CD8-positive, alpha-beta memory T cell (primary cell): Measurements from ENCODE around the gene TPH2. TPM values are rescaled to one million over a fixed set of nuclear protein-coding genes. Genes with fewer than 3 reads are reported as not detected.
A peak's percentile ranks its signal among the peaks of the same experiment; 100 is the strongest.

ENCODE experiments used
- CTCF ChIA-PET: fragments of 350-600 bp; sonication (Branson Sonifier 250); formaldehyde crosslinking; loops from one replicate; lab custom pipeline; 2021; ENCODE audit warnings: antibody characterized with exemption; lab: Charles Lee
- POLR2A ChIA-PET: fragments of 350-600 bp; sonication (Branson Sonifier 250); formaldehyde crosslinking; loops from one replicate; lab custom pipeline; 2021; ENCODE audit warnings: antibody characterized with exemption; lab: Charles Lee
- DNase-seq, 5 donors: peaks; one replicate each; pipeline versions ENCODE4 v3.0.0 to v3.0.0-alpha.2; 2020 to 2022; ENCODE audit warnings: mixed read lengths in 1 of 5
- H3K27ac ChIP-seq: one replicate; pipeline ENCODE4 v1.7.0; 2013; ENCODE audit warnings: low read depth, mild to moderate bottlenecking, low read length, moderate library complexity
- H3K27me3 ChIP-seq: 2 replicates; pipeline ENCODE4 v1.7.0; 2013; ENCODE audit warnings: low read length, mild to moderate bottlenecking; ENCODE audit not compliant: insufficient read depth, poor library complexity, severe bottlenecking
- H3K36me3 ChIP-seq: 2 replicates; pipeline ENCODE4 v1.7.0; 2013; ENCODE audit warnings: mild to moderate bottlenecking, low read length, moderate library complexity; ENCODE audit not compliant: insufficient read depth
- H3K4me1 ChIP-seq: 2 replicates; pipeline ENCODE4 v1.7.0; 2013; ENCODE audit warnings: mild to moderate bottlenecking, low read length, moderate library complexity; ENCODE audit not compliant: insufficient read depth
- H3K4me3 ChIP-seq: 2 replicates; pipeline ENCODE4 v1.7.0; 2013; ENCODE audit warnings: mild to moderate bottlenecking, low read length
- H3K9me3 ChIP-seq: 2 replicates; pipeline ENCODE4 v1.7.0; 2013; ENCODE audit warnings: mild to moderate bottlenecking, low read length
- H3K27ac Mint-ChIP-seq, 8 donors: one replicate each; pipeline ENCODE4 v1.8.0; 2020 to 2021; ENCODE audit warnings: mixed read lengths in 8 of 8, mild to moderate bottlenecking in 6 of 8, inconsistent platforms in 3 of 8, moderate library complexity in 3 of 8
- H3K27me3 Mint-ChIP-seq, 2 donors: one replicate each; pipeline ENCODE4 v1.8.0; 2020 to 2021; ENCODE audit warnings: mixed read lengths in 2 of 2, mild to moderate bottlenecking in 1 of 2, moderate library complexity in 1 of 2
- H3K36me3 Mint-ChIP-seq, 3 donors: one replicate each; pipeline ENCODE4 v1.8.0; 2020 to 2021; ENCODE audit warnings: mixed read lengths in 3 of 3, inconsistent platforms in 1 of 3, mild to moderate bottlenecking in 1 of 3
- H3K4me1 Mint-ChIP-seq, 3 donors: one replicate each; pipeline ENCODE4 v1.8.0; 2020 to 2021; ENCODE audit warnings: mixed read lengths in 3 of 3, inconsistent platforms in 1 of 3, mild to moderate bottlenecking in 1 of 3
- H3K4me3 Mint-ChIP-seq, 7 donors: one replicate each; pipeline ENCODE4 v1.8.0; 2020 to 2021; ENCODE audit warnings: mixed read lengths in 7 of 7, mild to moderate bottlenecking in 6 of 7, moderate library complexity in 4 of 7, inconsistent platforms in 2 of 7
- H3K9me3 Mint-ChIP-seq, 5 donors: one replicate each; pipeline ENCODE4 v1.8.0; 2020 to 2022; ENCODE audit warnings: mixed read lengths in 5 of 5, mild to moderate bottlenecking in 3 of 5, moderate library complexity in 2 of 5, inconsistent platforms in 1 of 5
- polyA plus RNA-seq: library from polyadenylated mRNA; unstranded; fragments of 300-500 nt; fragmentation: Illumina TruSeq; gene quantifications from one replicate; pipeline ENCODE4 v1.2.3, GENCODE V29; 2021
- total RNA-seq, 2 experiments: library from RNA; stranded (reverse); gene quantifications; one replicate each; pipeline ENCODE4 v1.2.3, GENCODE V29; 2021

Gene TPH2
- total and polyA plus RNA-seq, 3 experiments from 2014 or later = not detected

DNA sequence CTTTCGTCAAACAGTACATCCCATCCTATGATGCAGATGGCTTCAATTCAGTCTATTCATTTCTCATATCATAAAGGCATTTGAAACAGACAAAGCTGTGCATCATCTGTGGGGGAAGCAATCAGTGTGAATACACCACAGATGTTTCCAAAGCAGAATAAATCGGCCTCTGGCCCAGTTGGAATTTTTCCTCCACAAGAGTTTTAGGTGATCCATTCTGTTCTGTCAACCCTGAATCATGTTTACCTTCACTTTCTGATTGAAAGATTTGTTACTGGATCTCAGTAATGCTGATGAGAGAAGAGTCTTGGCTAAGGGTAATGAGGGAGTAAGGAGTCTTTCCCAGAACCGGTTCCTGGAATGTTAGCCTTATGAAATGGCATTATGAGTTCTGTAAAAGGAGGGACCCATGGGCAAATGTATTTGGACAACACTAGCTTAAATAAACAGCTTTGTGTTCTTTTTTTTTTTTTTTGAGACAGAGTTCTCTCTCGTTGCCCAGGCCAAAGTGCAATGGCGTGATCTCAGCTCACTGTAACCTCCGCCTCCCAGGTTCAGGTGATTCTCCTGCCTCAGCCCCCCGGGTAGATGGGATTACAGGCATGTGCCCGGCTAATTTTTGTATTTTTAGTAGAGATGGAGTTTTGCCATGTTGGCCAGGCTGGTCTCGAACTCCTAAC is 62.5 kb downstream of the TPH2 start:
- H3K27me3 Mint-ChIP-seq = peaks cover 7 to 21% of the 10 kb centered on the region in 2 donors
- POLR2A ChIA-PET = no interaction called here
- CTCF ChIA-PET = no interaction called here

DNA sequence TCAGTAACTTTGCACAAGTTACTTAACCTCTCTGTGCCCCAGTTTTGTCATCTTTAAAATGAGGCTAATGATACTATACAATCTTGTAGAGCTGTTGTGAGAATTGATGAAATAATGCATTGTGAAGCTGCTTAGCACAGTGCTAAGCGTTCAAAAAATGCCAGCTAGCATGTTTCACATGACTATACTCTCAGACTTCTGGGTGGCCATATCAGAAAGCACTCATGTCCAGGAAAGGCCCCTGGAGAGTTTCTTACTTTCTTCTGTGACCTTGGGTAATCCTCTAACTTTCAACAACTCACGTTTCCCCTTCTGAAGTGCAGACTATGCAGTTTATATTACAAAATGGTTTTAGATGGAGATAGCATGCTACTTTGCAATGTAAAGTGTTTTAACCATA is 68.1 kb downstream of the TPH2 start:
- Mint-ChIP-seq H3K36me3 (no peaks in the 10 kb centered on the region), H3K9me3 (no peaks in the 10 kb centered on the region), H3K4me1 (no peaks in the 10 kb centered on the region), H3K4me3 (no peak overlapping the region), H3K27ac (no peak overlapping the region), H3K27me3 (peaks cover 8 to 24% of the 10 kb centered on the region in 2 donors)
- Histone ChIP-seq H3K4me3 (no peak overlapping the region), H3K27ac (no peak overlapping the region), H3K36me3 (no peaks in the 10 kb centered on the region), H3K9me3 (no peaks in the 10 kb centered on the region), H3K27me3 (no peaks in the 10 kb centered on the region), H3K4me1 (no peaks in the 10 kb centered on the region)
- ChIA-PET POLR2A (no interaction called here), CTCF (no interaction called here)
- DNase-seq = no peak

More for the DNA sequence above, 62.5 kb downstream of the TPH2 start:
- Mint-ChIP-seq H3K27ac (no peak overlapping the region), H3K9me3 (no peaks in the 10 kb centered on the region), H3K36me3 (no peaks in the 10 kb centered on the region), H3K4me1 (no peaks in the 10 kb centered on the region), H3K4me3 (no peak overlapping the region)
- Histone ChIP-seq H3K9me3 (no peaks in the 10 kb centered on the region), H3K27me3 (no peaks in the 10 kb centered on the region), H3K27ac (no peak overlapping the region), H3K4me3 (no peak overlapping the region), H3K36me3 (no peaks in the 10 kb centered on the region), H3K4me1 (no peaks in the 10 kb centered on the region)
- no peak for DNase-seq

DNA sequence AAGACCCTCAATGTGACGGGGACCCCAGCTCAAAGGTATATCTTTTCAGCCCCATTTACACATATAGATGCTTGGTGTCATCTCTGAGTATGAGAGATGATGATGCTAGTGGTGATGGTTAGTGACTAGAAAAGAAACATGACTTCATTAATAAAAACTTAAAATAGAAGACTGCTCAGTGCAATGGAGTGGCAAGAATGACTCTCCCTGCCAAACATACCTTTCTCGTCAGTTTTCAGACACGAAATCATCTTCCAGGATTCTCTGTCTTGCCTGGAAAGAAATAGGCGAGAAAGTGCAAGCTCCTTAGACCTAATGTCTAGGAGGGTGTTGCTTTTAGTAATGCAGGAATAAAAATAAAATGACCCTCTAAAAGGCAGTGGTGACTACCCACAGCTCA is 71.7 kb downstream of the TPH2 start:
- Histone ChIP-seq H3K27ac (no peak overlapping the region), H3K4me3 (no peak overlapping the region), H3K9me3 (no peaks in the 10 kb centered on the region), H3K36me3 (no peaks in the 10 kb centered on the region), H3K27me3 (no peaks in the 10 kb centered on the region), H3K4me1 (no peaks in the 10 kb centered on the region)
- Mint-ChIP-seq H3K27ac (no peak overlapping the region), H3K36me3 (no peaks in the 10 kb centered on the region), H3K9me3 (no peaks in the 10 kb centered on the region), H3K4me1 (no peaks in the 10 kb centered on the region), H3K27me3 (peaks cover 3 to 9% of the 10 kb centered on the region in 2 donors), H3K4me3 (no peak overlapping the region)
- ChIA-PET CTCF (no interaction called here), POLR2A (no interaction called here)
- no peak for DNase-seq

DNA sequence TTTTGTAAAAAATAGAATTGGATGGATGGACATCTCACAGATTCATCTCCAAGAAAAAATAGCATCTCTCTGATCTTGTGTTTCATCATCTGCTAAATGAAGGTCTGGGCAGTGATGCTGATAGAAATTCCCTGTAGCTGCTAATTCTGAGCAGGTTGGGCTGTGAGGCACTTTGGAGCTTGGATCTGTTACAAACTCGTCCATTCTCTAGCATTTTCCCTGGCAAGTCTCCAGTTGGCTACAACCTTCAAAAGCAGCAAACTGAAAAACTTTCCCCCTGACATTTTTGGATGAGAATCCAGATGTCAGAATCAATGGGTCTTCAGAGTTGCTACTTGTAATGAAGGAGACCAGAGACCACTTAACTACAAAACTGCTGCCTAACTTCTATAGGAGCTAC is 72.7 kb downstream of the TPH2 start:
- CTCF ChIA-PET = no interaction called here
- Mint-ChIP-seq H3K4me3 (no peak overlapping the region), H3K27ac (no peak overlapping the region), H3K36me3 (no peaks in the 10 kb centered on the region), H3K4me1 (no peaks in the 10 kb centered on the region), H3K9me3 (no peaks in the 10 kb centered on the region), H3K27me3 (peaks cover under 1 to 5% of the 10 kb centered on the region in 2 donors)
- no peaks in the 10 kb centered on the region for H3K27me3 ChIP-seq
- no peaks in the 10 kb centered on the region for H3K36me3 ChIP-seq
- H3K4me1 ChIP-seq = no peaks in the 10 kb centered on the region
- no peaks in the 10 kb centered on the region for H3K9me3 ChIP-seq
- no peak overlapping the region for H3K27ac ChIP-seq
- POLR2A ChIA-PET = no interaction called here
- H3K4me3 ChIP-seq = no peak overlapping the region
- no peak for DNase-seq

DNA sequence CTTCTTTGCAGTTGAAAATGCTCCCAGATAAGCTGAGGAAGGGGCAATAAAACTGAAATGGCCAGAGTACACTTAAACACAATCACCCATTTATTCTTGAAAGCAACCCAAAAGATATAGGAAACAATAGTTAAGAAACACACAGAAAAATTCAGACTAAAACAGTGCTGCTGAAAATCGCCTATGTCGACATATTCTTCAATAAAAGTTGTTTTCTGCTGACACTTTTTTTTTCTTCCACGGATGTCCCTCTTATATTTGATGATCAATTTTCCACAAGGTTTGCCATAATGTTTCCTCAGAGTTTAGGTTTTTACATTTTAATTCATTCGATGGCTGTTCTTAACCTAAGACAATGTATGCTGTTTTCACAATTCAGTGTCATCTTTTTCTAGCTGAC is 74.2 kb downstream of the TPH2 start:
- no peak for DNase-seq
- Histone ChIP-seq H3K27me3 (no peaks in the 10 kb centered on the region), H3K9me3 (no peaks in the 10 kb centered on the region), H3K27ac (no peak overlapping the region), H3K36me3 (no peaks in the 10 kb centered on the region), H3K4me1 (no peaks in the 10 kb centered on the region), H3K4me3 (no peak overlapping the region)
- CTCF ChIA-PET = no interaction called here
- H3K36me3 Mint-ChIP-seq = no peaks in the 10 kb centered on the region
- H3K27me3 Mint-ChIP-seq = peaks cover 0 to 5% of the 10 kb centered on the region in 2 donors
- POLR2A ChIA-PET = no interaction called here
- H3K9me3 Mint-ChIP-seq = no peaks in the 10 kb centered on the region
- H3K4me1 Mint-ChIP-seq = no peaks in the 10 kb centered on the region
- H3K4me3 Mint-ChIP-seq = no peak overlapping the region
- H3K27ac Mint-ChIP-seq = no peak overlapping the region

DNA sequence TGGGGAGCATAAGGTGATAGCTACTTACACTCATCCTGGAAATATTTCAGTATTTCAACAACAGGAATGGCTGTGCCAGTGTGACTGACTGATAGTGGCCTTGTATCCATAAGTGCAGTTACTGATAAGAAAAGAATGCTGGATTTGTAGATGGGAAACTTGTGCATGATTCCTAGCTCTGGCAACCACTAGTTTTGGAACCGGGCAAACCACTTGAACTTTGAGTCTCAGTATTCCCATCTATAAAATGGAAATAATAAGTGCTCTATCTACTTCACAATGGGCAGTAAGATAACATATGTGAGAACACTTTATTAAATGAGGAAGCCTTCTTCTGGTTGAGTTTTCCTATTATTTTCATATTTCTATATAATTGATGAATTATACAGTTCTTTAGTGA is 77.2 kb downstream of the TPH2 start:
- ChIA-PET POLR2A (no interaction called here), CTCF (interaction anchor here (0.9 to 1.3 kb wide), 2 partner anchors 12 to 18 kb away, joined by 3 read pairs; no protein-coding TSS in a partner anchor)
- no peak overlapping the region for H3K4me3 Mint-ChIP-seq

DNA sequence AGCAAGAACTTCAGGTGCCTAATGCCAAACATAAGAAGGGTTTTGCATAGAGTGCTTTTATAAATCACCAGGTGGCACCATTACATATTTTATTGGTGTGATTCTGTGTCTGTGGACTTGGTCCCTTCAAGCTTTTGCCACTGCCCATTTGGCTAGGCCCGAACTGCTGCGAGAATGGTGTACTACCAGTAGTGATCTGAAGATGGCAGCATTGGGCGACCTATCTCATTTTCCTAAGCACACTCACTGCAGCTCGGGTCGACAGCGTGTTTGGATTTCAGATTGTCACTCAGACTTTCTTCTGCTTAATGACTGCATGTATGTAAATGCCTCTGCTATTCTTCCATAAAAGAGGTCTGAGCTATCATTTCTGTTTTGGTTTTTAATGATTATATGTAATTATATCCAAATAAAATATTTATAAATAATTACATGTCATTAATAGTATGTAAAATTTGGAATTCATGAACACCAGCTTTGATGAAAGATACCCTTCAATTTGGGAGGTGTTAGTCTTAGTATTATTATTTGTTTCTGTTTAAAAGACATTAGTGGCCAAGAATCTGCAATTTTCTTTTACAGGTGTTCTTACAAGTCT is 78.5 kb downstream of the TPH2 start:
- H3K4me1 Mint-ChIP-seq = no peaks in the 10 kb centered on the region
- peaks cover 15 to 21% of the 10 kb centered on the region in 2 donors for H3K27me3 Mint-ChIP-seq
- POLR2A ChIA-PET = no interaction called here
- no peaks in the 10 kb centered on the region for H3K36me3 Mint-ChIP-seq
- H3K4me1 ChIP-seq = no peaks in the 10 kb centered on the region
- H3K4me3 ChIP-seq = no peak overlapping the region
- no peak overlapping the region for H3K4me3 Mint-ChIP-seq
- H3K27ac ChIP-seq = no peak overlapping the region
- CTCF ChIA-PET = interaction anchor here (0.7 to 1.8 kb wide), 6 partner anchors 9 to 33 kb away, joined by 3 to 6 read pairs (median 4); no protein-coding TSS in a partner anchor
- no peak overlapping the region for H3K27ac Mint-ChIP-seq
- no peaks in the 10 kb centered on the region for H3K9me3 Mint-ChIP-seq
- no peaks in the 10 kb centered on the region for H3K36me3 ChIP-seq
- no peaks in the 10 kb centered on the region for H3K9me3 ChIP-seq
- H3K27me3 ChIP-seq = no peaks in the 10 kb centered on the region
- DNase-seq = peak; percentile 19 to 51 (median 27)

More for the DNA sequence above, 77.2 kb downstream of the TPH2 start:
- no peaks in the 10 kb centered on the region for H3K4me1 ChIP-seq
- no peaks in the 10 kb centered on the region for H3K36me3 Mint-ChIP-seq
- no peak for DNase-seq
- no peaks in the 10 kb centered on the region for H3K36me3 ChIP-seq
- H3K9me3 ChIP-seq = no peaks in the 10 kb centered on the region
- no peaks in the 10 kb centered on the region for H3K9me3 Mint-ChIP-seq
- H3K4me1 Mint-ChIP-seq = no peaks in the 10 kb centered on the region
- no peak overlapping the region for H3K27ac ChIP-seq
- no peaks in the 10 kb centered on the region for H3K27me3 ChIP-seq
- peaks cover 13 to 17% of the 10 kb centered on the region in 2 donors for H3K27me3 Mint-ChIP-seq
- H3K27ac Mint-ChIP-seq = no peak overlapping the region
- H3K4me3 ChIP-seq = no peak overlapping the region

DNA sequence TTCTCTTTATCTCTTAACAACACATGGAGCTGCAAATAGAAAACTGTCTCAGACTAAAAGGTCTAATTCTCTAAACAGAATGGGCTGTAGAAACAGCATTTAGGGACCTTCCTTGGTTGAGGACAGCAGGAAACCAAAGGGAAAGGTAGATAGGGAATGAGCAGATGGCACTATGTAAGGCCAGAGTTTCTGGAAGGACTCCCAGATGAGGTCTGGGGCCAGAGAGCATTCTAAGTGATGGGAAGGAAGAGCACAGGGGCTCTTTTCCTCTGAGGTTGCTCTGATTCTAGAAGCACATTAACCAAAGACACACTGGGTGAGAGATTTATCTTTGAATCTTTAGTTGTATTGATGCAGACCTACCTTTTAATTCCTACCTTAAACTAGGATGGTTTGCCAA is 79.4 kb downstream of the TPH2 start:
- Histone ChIP-seq H3K27me3 (no peaks in the 10 kb centered on the region), H3K27ac (no peak overlapping the region), H3K4me1 (no peaks in the 10 kb centered on the region), H3K9me3 (no peaks in the 10 kb centered on the region), H3K4me3 (no peak overlapping the region), H3K36me3 (no peaks in the 10 kb centered on the region)
- H3K9me3 Mint-ChIP-seq = no peaks in the 10 kb centered on the region
- H3K36me3 Mint-ChIP-seq = no peaks in the 10 kb centered on the region
- POLR2A ChIA-PET = no interaction called here
- H3K27me3 Mint-ChIP-seq = peaks cover 15 to 24% of the 10 kb centered on the region in 2 donors
- no peak overlapping the region for H3K4me3 Mint-ChIP-seq
- CTCF ChIA-PET = interaction anchor here (1.5 to 1.8 kb wide), 2 partner anchors 12 to 20 kb away, joined by 4 to 6 read pairs; no protein-coding TSS in a partner anchor
- H3K27ac Mint-ChIP-seq = no peak overlapping the region
- DNase-seq = no peak
- no peaks in the 10 kb centered on the region for H3K4me1 Mint-ChIP-seq
